Keratinocyte (primary cell): Measurements from ENCODE around the gene HDGFL2. TPM values are rescaled to one million over a fixed set of nuclear protein-coding genes. Genes with fewer than 3 reads are reported as not detected.
A peak's percentile ranks its signal among the peaks of the same experiment; 100 is the strongest.

Source experiments
- DNase-seq: peaks from one replicate; pipeline ENCODE4 v3.0.0-alpha.2; 2011; ENCODE audit warnings: low read depth, missing footprints, low spot score
- FAIRE-seq: peaks from 2 replicates; lab custom pipeline; 2011; peaks lifted over from hg19 to GRCh38; lab: Jason Lieb, UNC
- H2AFZ ChIP-seq: 2 replicates; pipeline ENCODE4 v1.6.0; 2012; ENCODE audit warnings: low read length, control low read depth, inconsistent platforms; ENCODE audit not compliant: control insufficient read depth
- H3K27ac ChIP-seq: 2 replicates; pipeline ENCODE4 v1.5.1; 2011; ENCODE audit warnings: low read length; ENCODE audit not compliant: control insufficient read depth, insufficient read depth
- H3K27me3 ChIP-seq: 3 replicates; pipeline ENCODE4 v1.6.0; 2011; ENCODE audit warnings: low read length; ENCODE audit not compliant: control insufficient read depth, insufficient read depth; ENCODE audit errors: extremely low read depth
- H3K36me3 ChIP-seq, 2 experiments: 2 replicates in 1 of 2; 3 replicates in 1 of 2; pipeline ENCODE4 v1.5.1; 2011; ENCODE audit warnings: low read length in 2 of 2, mild to moderate bottlenecking in 1 of 2; ENCODE audit not compliant: control insufficient read depth in 2 of 2, insufficient read depth in 2 of 2; ENCODE audit errors: extremely low read depth in 1 of 2
- H3K4me1 ChIP-seq: 3 replicates; pipeline ENCODE4 v1.5.1; 2011; ENCODE audit warnings: low read length; ENCODE audit not compliant: control insufficient read depth, insufficient read depth; ENCODE audit errors: extremely low read depth
- H3K4me2 ChIP-seq: 3 replicates; pipeline ENCODE4 v1.6.0; 2011; ENCODE audit warnings: low read depth, low read length; ENCODE audit not compliant: control insufficient read depth, insufficient read depth; ENCODE audit errors: extremely low read depth
- H3K4me3 ChIP-seq, 3 experiments: fragments of 200-600 bp in 1 of 3; sonication (generic) in 1 of 3; 2 replicates in 2 of 3; 3 replicates in 1 of 3; pipeline ENCODE4 v1.5.1; 2011 to 2016; ENCODE audit warnings: low read length in 3 of 3, mild to moderate bottlenecking in 3 of 3, control low read depth in 2 of 3, inconsistent platforms in 1 of 3, low read depth in 1 of 3, mixed read lengths in 1 of 3, mixed run types in 1 of 3, moderate library complexity in 1 of 3; ENCODE audit not compliant: control insufficient read depth in 2 of 3, insufficient read depth in 2 of 3; ENCODE audit errors: extremely low read depth in 1 of 3
- H3K79me2 ChIP-seq: 2 replicates; pipeline ENCODE4 v1.6.0; 2012; ENCODE audit warnings: low read length; ENCODE audit not compliant: control insufficient read depth, insufficient read depth
- H3K9ac ChIP-seq: 3 replicates; pipeline ENCODE4 v1.6.0; 2011; ENCODE audit warnings: low read length; ENCODE audit not compliant: control insufficient read depth, insufficient read depth; ENCODE audit errors: extremely low read depth
- H3K9me1 ChIP-seq: 3 replicates; pipeline ENCODE4 v1.6.0; 2011; ENCODE audit warnings: low read length; ENCODE audit not compliant: control insufficient read depth, insufficient read depth; ENCODE audit errors: extremely low read depth
- H3K9me3 ChIP-seq: 2 replicates; pipeline ENCODE4 v1.5.1; 2012; ENCODE audit warnings: low read depth, low read length; ENCODE audit not compliant: control insufficient read depth
- H4K20me1 ChIP-seq: 3 replicates; pipeline ENCODE4 v1.6.0; 2011; ENCODE audit warnings: low read length; ENCODE audit not compliant: control insufficient read depth, insufficient read depth; ENCODE audit errors: extremely low read depth
- EZH2 ChIP-seq: IDR thresholded peaks from one replicate; pipeline ENCODE4 v1.6.1; 2012; ENCODE audit warnings: inconsistent platforms, mild to moderate bottlenecking, low read length, moderate library complexity
- dilution Hi-C: fragments of 300-500 bp; cut with MboI; formaldehyde crosslinking; loops from one replicate; pipeline ENCODE4 v1.7.0; 2020; ENCODE audit warnings: low sequenced_read_pairs; ENCODE audit not compliant: extremely low pct_ligation_motif_present
- polyA plus RNA-seq, 5 experiments: library from polyadenylated mRNA; depleted of rRNA in 3 of 5; stranded (reverse) in 3 of 5; stranded (forward) in 1 of 5; unstranded in 1 of 5; fragments of >200 nt; gene quantifications; 1 replicate in 1 of 5; 2 replicates in 3 of 5; 3 replicates in 1 of 5; pipeline versions ENCODE4 v1.2.1 to v1.2.3, GENCODE V29; 2011 to 2012; ENCODE audit warnings: missing spikeins in 2 of 5, low read depth in 1 of 5, low replicate concordance in 1 of 5
- TF ChIP-seq, protein P1 (sequence below), 3 experiments: IDR thresholded peaks in 1 of 3; conservative IDR thresholded peaks in 1 of 3; optimal IDR thresholded peaks in 1 of 3; 2 replicates in 2 of 3; 3 replicates in 1 of 3; pipeline versions ENCODE3 to v1.5.1; 2011; ENCODE audit warnings: low read length in 3 of 3, mild to moderate bottlenecking in 3 of 3, moderate library complexity in 2 of 3, control low read depth in 1 of 3, inconsistent platforms in 1 of 3; ENCODE audit not compliant: insufficient read depth in 2 of 3; ENCODE audit errors: extremely low read depth in 1 of 3

Gene HDGFL2
- polyA plus RNA-seq, 1 donor (not counting 4 experiments of a cell fraction or from before 2014, with no cell fraction given), result 19.5 TPM

DNA sequence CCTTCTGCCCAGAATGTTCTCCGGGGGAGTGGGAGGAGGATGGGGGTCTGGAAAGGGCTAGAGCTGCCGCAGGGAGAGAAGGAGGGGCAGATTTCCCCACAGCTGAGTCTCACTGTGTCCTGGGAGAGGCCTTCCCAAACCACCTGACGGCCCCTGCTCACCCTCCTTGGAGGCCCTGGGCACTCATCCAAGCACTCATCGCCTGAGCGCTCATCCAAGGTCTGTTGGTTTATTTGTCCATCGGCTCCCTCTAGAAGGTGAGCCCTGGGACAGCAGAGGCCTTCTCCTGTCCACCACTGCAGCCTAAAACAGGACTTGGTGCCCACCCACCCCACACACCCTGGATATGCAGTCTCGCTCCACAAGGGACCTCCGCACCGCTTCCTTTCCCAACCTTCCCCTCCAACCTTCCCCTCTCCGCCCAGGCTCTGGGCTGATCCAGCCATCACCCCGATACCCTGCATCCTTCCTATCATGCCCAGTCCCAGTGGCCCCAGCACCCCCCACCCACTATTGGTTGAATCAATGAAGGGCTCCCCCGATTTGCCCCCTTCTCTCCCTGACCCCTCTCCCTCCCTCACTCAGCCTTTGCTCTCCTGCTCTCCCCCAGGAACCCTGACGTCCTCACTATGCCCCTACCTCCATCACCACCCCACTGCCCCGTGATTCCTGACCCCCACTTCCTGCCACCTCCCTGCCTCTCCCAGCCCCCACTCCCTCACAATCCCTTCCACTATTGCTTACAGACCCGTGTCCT, 16.2 kb upstream of the HDGFL2 start:
- Histone ChIP-seq H3K9ac (peak overlapping the region; percentile 88), H3K4me1 (peaks cover 26% of the 10 kb centered on the region), H3K27ac (peak overlapping the region; percentile 85), H3K4me3 (peak overlapping the region; percentile 46 to 84 (median 78)), H3K79me2 (peaks cover 25% of the 10 kb centered on the region), H2AFZ (no peak overlapping the region), H4K20me1 (no peaks in the 10 kb centered on the region), H3K36me3 (peaks cover 11 to 17% of the 10 kb centered on the region in 2 experiments), H3K4me2 (peak overlapping the region; percentile 88), H3K9me1 (no peaks in the 10 kb centered on the region), H3K27me3 (no peaks in the 10 kb centered on the region), H3K9me3 (no peaks in the 10 kb centered on the region)
- TF ChIP-seq EZH2, result no peak
- TF ChIP-seq, protein P1, sequence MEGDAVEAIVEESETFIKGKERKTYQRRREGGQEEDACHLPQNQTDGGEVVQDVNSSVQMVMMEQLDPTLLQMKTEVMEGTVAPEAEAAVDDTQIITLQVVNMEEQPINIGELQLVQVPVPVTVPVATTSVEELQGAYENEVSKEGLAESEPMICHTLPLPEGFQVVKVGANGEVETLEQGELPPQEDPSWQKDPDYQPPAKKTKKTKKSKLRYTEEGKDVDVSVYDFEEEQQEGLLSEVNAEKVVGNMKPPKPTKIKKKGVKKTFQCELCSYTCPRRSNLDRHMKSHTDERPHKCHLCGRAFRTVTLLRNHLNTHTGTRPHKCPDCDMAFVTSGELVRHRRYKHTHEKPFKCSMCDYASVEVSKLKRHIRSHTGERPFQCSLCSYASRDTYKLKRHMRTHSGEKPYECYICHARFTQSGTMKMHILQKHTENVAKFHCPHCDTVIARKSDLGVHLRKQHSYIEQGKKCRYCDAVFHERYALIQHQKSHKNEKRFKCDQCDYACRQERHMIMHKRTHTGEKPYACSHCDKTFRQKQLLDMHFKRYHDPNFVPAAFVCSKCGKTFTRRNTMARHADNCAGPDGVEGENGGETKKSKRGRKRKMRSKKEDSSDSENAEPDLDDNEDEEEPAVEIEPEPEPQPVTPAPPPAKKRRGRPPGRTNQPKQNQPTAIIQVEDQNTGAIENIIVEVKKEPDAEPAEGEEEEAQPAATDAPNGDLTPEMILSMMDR (optimal IDR thresholded peaks at IDR 0.05 in 1 of 3, IDR thresholded peaks at IDR 0.05 in 1 of 3, conservative IDR thresholded peaks at IDR 0.05 in 1 of 3; ENCODE audit: extremely low read depth in 1 of 3, insufficient read depth in 2 of 3, low read length in 3 of 3), result no peak
- FAIRE-seq, result peak; percentile 73
- no peak for DNase-seq
- dilution Hi-C loops, result no loop called here

GRCh38 chr19:4456476-4456842, 15.6 kb upstream of the HDGFL2 start:
- Histone ChIP-seq H3K27ac (peak overlapping the region; percentile 85), H3K9ac (peak overlapping the region; percentile 88), H3K4me1 (peaks cover 26% of the 10 kb centered on the region), H3K9me3 (no peaks in the 10 kb centered on the region), H3K4me3 (peak overlapping the region; percentile 46 to 84 (median 78)), H3K4me2 (peak overlapping the region; percentile 88), H3K9me1 (no peaks in the 10 kb centered on the region), H3K27me3 (no peaks in the 10 kb centered on the region), H3K36me3 (peaks cover 11 to 14% of the 10 kb centered on the region in 2 experiments), H3K79me2 (peaks cover 25% of the 10 kb centered on the region), H4K20me1 (no peaks in the 10 kb centered on the region), H2AFZ (no peak overlapping the region)
- dilution Hi-C loops, result no loop called here
- FAIRE-seq (no peak), DNase-seq (peak; percentile 65)
- TF ChIP-seq, protein P1 (optimal IDR thresholded peaks at IDR 0.05 in 1 of 3, IDR thresholded peaks at IDR 0.05 in 1 of 3, conservative IDR thresholded peaks at IDR 0.05 in 1 of 3; ENCODE audit: extremely low read depth in 1 of 3, insufficient read depth in 2 of 3, low read length in 3 of 3), result no peak
- TF ChIP-seq EZH2, result no peak
